OCI-LY1 (cell line): ENCODE measurements around the gene RARA.

Source experiments
- H2AFZ ChIP-seq: fragments of 200-600 bp; sonication (generic), shearing (Covaris generic); 2 replicates; pipeline ENCODE4 v1.6.0; 2014; ENCODE audit warnings: antibody characterized with exemption, mild to moderate bottlenecking, low read length
- H3F3A ChIP-seq: fragments of 200-600 bp; sonication (generic), shearing (Covaris generic); 2 replicates; pipeline ENCODE4 v1.6.0; 2014; ENCODE audit warnings: mild to moderate bottlenecking, antibody characterized with exemption, low read length, moderate library complexity; ENCODE audit not compliant: insufficient read depth
- H3K27ac ChIP-seq: fragments of 200-600 bp; sonication (generic); 2 replicates; pipeline ENCODE4 v1.5.1; 2014; ENCODE audit warnings: low read length, mixed run types, mild to moderate bottlenecking, low read depth; ENCODE audit not compliant: poor library complexity, severe bottlenecking
- H3K27me3 ChIP-seq: fragments of 200-600 bp; sonication (generic); 2 replicates; pipeline ENCODE4 v1.6.0; 2014; ENCODE audit warnings: antibody characterized with exemption, mild to moderate bottlenecking, low read length, moderate library complexity; ENCODE audit not compliant: insufficient read depth
- H3K36me3 ChIP-seq: fragments of 200-600 bp; sonication (generic); 2 replicates; pipeline ENCODE4 v1.6.1; 2014; ENCODE audit warnings: mild to moderate bottlenecking, antibody characterized with exemption, low read length, moderate library complexity, mixed read lengths; ENCODE audit not compliant: insufficient read depth
- H3K4me1 ChIP-seq: fragments of 200-600 bp; sonication (generic); 2 replicates; pipeline ENCODE4 v1.5.1; 2014; ENCODE audit warnings: mild to moderate bottlenecking, low read length, moderate library complexity; ENCODE audit not compliant: insufficient read depth, severe bottlenecking
- H3K4me2 ChIP-seq: fragments of 200-600 bp; sonication (generic), shearing (Covaris generic); 2 replicates; pipeline ENCODE4 v1.6.1; 2014; ENCODE audit warnings: low read length
- H3K4me3 ChIP-seq: fragments of 200-600 bp; sonication (generic); 2 replicates; pipeline ENCODE4 v1.5.1; 2014; ENCODE audit warnings: low read length, low read depth, mild to moderate bottlenecking, mixed read lengths; ENCODE audit not compliant: poor library complexity, severe bottlenecking
- H3K79me2 ChIP-seq: fragments of 200-600 bp; shearing (Covaris generic); 2 replicates; pipeline ENCODE4 v1.6.1; 2016; ENCODE audit warnings: mixed run types, low read length, mixed read lengths; ENCODE audit not compliant: insufficient read depth
- H3K9ac ChIP-seq: fragments of 200-600 bp; sonication (generic), shearing (Covaris generic); 2 replicates; pipeline ENCODE4 v1.6.1; 2014; ENCODE audit warnings: mild to moderate bottlenecking, low read length, mixed read lengths
- H3K9me2 ChIP-seq: fragments of 200-600 bp; sonication (generic), shearing (Covaris generic); 2 replicates; pipeline ENCODE4 v1.6.1; 2014; ENCODE audit warnings: low read depth, mild to moderate bottlenecking, low read length, mixed read lengths
- H3K9me3 ChIP-seq: fragments of 200-600 bp; shearing (Covaris generic); 2 replicates; pipeline ENCODE4 v1.6.1; 2014; ENCODE audit warnings: low read length, mixed read lengths
- H4K20me1 ChIP-seq: fragments of 200-600 bp; sonication (generic), shearing (Covaris generic); 2 replicates; pipeline ENCODE4 v1.6.0; 2016; ENCODE audit warnings: mild to moderate bottlenecking, low read length; ENCODE audit not compliant: insufficient read depth
- EZH2 ChIP-seq: fragments of 200-600 bp; sonication (generic), shearing (Covaris generic); IDR thresholded peaks from 2 replicates; pipeline ENCODE4 v1.8.0; 2017; ENCODE audit warnings: borderline replicate concordance, mixed run types, mild to moderate bottlenecking, antibody characterized with exemption, low read length, moderate library complexity, mixed read lengths
- TF ChIP-seq, protein P1 (sequence below): fragments of 200-600 bp; sonication (generic), shearing (Covaris generic); IDR thresholded peaks from 2 replicates; pipeline ENCODE4 v1.5.1; 2017; ENCODE audit warnings: mild to moderate bottlenecking, antibody characterized with exemption, low read length, moderate library complexity, mixed read lengths

RARA gene

DNA sequence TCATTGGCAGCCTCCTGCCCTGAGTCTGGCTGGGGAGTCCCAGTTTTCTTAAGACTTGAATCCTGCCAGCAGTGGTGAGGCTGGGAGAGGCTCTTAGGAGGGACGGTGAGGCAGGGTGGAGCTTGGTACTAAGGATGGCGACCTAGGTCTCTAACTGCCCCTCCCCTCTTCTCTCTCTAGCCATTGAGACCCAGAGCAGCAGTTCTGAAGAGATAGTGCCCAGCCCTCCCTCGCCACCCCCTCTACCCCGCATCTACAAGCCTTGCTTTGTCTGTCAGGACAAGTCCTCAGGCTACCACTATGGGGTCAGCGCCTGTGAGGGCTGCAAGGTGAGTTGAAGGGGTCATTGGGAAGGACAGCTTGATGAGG, 39.1 kb downstream of the RARA start:
- no peaks in the 10 kb centered on the region for H3K9me3 ChIP-seq
- H3K4me3 ChIP-seq: no peak overlapping the region
- H3K9me2 ChIP-seq: no peaks in the 10 kb centered on the region
- no peaks in the 10 kb centered on the region for H4K20me1 ChIP-seq
- H2AFZ ChIP-seq: no peak overlapping the region
- H3K4me1 ChIP-seq: peaks cover 8% of the 10 kb centered on the region
- peaks cover 7% of the 10 kb centered on the region for H3K27me3 ChIP-seq
- no peak overlapping the region for H3K27ac ChIP-seq
- no peak overlapping the region for H3K4me2 ChIP-seq
- no peaks in the 10 kb centered on the region for H3F3A ChIP-seq
- H3K36me3 ChIP-seq: no peaks in the 10 kb centered on the region
- H3K79me2 ChIP-seq: no peaks in the 10 kb centered on the region
- TF ChIP-seq, protein P1, sequence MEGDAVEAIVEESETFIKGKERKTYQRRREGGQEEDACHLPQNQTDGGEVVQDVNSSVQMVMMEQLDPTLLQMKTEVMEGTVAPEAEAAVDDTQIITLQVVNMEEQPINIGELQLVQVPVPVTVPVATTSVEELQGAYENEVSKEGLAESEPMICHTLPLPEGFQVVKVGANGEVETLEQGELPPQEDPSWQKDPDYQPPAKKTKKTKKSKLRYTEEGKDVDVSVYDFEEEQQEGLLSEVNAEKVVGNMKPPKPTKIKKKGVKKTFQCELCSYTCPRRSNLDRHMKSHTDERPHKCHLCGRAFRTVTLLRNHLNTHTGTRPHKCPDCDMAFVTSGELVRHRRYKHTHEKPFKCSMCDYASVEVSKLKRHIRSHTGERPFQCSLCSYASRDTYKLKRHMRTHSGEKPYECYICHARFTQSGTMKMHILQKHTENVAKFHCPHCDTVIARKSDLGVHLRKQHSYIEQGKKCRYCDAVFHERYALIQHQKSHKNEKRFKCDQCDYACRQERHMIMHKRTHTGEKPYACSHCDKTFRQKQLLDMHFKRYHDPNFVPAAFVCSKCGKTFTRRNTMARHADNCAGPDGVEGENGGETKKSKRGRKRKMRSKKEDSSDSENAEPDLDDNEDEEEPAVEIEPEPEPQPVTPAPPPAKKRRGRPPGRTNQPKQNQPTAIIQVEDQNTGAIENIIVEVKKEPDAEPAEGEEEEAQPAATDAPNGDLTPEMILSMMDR: no peak
- no peak for TF ChIP-seq EZH2
- no peak overlapping the region for H3K9ac ChIP-seq

DNA sequence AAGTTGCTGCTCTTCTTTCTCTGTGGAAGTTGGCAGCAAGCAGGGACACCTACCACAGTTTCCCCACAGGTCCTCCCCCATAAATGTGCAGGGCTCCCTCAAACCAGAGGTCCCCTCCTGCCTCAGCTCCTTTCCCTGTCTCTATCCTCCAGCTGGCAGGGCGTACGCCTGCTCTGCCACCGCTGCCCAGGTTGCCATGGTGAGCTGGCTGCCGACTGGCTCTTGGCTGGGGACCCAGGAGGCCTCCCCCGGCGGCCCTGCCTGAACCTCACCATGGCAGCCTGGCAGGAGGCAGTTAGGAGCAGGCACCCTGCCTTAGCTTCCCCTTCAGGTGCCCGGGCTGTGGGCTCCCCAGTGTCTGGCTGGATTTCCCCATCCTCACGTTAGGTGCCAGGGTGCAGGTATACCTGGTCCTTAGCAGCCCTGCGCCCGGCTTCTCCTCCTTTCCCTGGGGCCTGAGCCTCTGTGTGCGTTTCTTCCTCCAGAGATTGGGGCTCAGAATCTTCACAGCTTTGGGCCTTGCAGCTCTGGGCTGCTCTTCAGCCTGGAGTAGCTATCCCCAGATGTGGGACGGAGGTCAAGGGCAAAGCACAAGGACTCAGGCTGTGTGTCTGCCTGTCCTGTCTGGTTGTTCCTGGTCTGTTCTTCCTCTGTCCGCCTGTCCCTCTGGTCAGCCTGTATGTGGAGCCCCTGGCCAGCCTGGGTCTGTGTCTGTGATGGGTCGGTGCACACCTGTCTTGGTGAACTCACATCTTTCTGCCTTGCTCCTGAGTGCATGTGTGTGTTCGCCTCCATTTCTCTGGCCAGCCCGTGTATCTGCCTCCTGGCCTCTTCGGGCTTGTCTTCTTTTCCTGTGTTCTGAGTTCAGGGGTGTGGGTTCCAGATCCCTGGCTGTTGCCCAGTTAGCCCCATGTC, 39.8 kb downstream of the RARA start:
- Histone ChIP-seq H3K4me2 (no peak overlapping the region), H3K79me2 (no peaks in the 10 kb centered on the region), H3K36me3 (no peaks in the 10 kb centered on the region), H3K4me3 (no peak overlapping the region), H3K9ac (no peak overlapping the region), H3K27ac (no peak overlapping the region), H3K4me1 (peaks cover 8% of the 10 kb centered on the region), H4K20me1 (no peaks in the 10 kb centered on the region), H3F3A (no peaks in the 10 kb centered on the region), H3K27me3 (peaks cover 5% of the 10 kb centered on the region; the same call in 1 of the 2 replicates), H2AFZ (no peak overlapping the region), H3K9me3 (no peaks in the 10 kb centered on the region), H3K9me2 (no peaks in the 10 kb centered on the region)
- TF ChIP-seq EZH2: no peak
- TF ChIP-seq, protein P1: no peak

DNA sequence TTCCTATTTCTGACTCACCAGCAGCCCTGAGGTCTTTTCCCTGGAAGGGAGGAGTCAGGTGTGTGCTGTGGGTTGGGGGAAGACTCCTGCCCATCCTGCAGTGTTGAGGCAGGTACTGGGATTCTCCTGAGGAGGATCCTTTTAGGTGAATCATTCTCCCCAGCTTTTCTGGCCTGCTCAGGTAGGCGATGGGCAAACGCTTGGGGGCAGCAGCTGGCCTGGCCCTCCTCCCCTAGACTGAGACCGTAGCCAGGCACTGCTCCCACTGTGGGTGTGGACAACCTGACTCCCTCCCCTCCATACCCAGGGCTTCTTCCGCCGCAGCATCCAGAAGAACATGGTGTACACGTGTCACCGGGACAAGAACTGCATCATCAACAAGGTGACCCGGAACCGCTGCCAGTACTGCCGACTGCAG, 40.5 kb downstream of the RARA start:
- Histone ChIP-seq H3K9me2 (no peaks in the 10 kb centered on the region), H3K27ac (no peak overlapping the region), H3K4me2 (no peak overlapping the region), H4K20me1 (no peaks in the 10 kb centered on the region), H3K36me3 (no peaks in the 10 kb centered on the region), H3K27me3 (peaks cover 5% of the 10 kb centered on the region; the same call in 1 of the 2 replicates), H3K79me2 (no peaks in the 10 kb centered on the region), H3F3A (no peaks in the 10 kb centered on the region), H2AFZ (no peak overlapping the region), H3K4me1 (peaks cover 8% of the 10 kb centered on the region), H3K9me3 (no peaks in the 10 kb centered on the region), H3K9ac (no peak overlapping the region), H3K4me3 (no peak overlapping the region)
- TF ChIP-seq EZH2: no peak
- TF ChIP-seq, protein P1: no peak
